Mammary epithelial cell (primary cell): ENCODE data around the gene TTF1.

Experiments
- EZH2 ChIP-seq: IDR thresholded peaks from 2 replicates; pipeline ENCODE4 v1.6.1; 2012; ENCODE audit warnings: low read length, inconsistent platforms, borderline replicate concordance
- TF ChIP-seq, protein P1 (sequence below), 2 donors: IDR thresholded peaks in 1 of 2; conservative IDR thresholded peaks in 1 of 2; 2 replicates each; pipeline ENCODE4 v1.5.1; 2011 to 2012; ENCODE audit warnings: inconsistent platforms in 2 of 2, low read length in 2 of 2, mild to moderate bottlenecking in 2 of 2, control low read depth in 1 of 2, low read depth in 1 of 2; ENCODE audit not compliant: insufficient read depth in 1 of 2; ENCODE audit errors: extremely low read depth in 1 of 2

DNA sequence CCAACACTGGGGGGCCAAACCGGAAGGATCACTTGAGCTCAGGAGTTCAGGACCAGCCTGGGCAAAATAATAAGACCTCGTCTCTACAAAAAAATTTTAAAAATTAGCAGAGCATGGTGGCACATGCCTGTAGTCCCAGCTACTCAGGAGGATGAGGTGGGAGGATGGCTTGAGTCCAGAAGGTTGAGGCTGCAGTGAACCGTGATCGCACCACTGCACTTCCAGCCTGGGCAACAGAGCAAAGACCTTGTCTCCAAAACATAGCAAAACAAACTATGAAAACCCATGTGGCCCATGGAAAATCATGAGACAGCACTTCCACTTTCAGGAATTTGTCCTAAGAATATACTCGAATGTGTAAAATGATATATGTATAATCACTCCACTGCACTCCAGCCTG, 58.0 kb downstream of the TTF1 start:
- TF ChIP-seq, protein P1, sequence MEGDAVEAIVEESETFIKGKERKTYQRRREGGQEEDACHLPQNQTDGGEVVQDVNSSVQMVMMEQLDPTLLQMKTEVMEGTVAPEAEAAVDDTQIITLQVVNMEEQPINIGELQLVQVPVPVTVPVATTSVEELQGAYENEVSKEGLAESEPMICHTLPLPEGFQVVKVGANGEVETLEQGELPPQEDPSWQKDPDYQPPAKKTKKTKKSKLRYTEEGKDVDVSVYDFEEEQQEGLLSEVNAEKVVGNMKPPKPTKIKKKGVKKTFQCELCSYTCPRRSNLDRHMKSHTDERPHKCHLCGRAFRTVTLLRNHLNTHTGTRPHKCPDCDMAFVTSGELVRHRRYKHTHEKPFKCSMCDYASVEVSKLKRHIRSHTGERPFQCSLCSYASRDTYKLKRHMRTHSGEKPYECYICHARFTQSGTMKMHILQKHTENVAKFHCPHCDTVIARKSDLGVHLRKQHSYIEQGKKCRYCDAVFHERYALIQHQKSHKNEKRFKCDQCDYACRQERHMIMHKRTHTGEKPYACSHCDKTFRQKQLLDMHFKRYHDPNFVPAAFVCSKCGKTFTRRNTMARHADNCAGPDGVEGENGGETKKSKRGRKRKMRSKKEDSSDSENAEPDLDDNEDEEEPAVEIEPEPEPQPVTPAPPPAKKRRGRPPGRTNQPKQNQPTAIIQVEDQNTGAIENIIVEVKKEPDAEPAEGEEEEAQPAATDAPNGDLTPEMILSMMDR (conservative IDR thresholded peaks at IDR 0.05 in 1 of 2, IDR thresholded peaks at IDR 0.05 in 1 of 2; ENCODE audit: extremely low read depth in 1 of 2, insufficient read depth in 1 of 2, low read depth in 1 of 2, low read length in 2 of 2) = no peak
- TF ChIP-seq EZH2 = no peak
